Fibroblast of skin of abdomen (primary cell): ENCODE measurements around the gene RFXAP.

ENCODE experiments used
- DNase-seq: peaks from one replicate; pipeline ENCODE4 v3.0.0-alpha.2; 2013

Gene RFXAP

DNA sequence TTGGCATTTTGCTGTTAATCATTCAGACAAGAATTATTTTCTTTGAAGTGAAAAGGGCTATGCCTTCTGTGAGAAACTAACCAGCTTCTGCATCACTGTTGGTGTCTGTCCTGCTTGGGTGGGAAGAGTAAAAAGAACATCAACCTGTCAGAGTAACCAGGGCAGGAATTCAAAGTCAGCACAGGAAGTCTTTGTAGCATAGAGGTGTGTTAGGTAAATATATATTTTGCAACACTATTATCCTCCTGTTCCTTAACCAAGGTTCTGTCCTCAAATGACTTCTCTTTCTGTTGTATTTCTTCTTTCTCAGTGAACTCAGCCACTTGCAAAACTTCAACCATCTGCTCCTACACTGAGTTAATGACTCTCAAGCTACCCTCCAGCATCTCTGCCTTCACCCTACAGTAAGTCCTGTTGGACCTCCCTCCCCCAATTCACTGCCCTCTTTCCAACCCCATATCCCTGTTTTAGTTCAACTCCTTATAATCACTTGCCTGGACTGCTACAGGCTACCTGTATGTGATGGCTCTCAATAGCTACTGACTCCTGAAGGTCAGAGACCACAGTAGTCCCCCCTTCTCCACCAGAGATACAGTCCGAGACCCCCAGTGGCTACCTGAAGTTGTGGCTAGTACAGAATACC, 51.1 kb downstream of the RFXAP start:
- no peak for DNase-seq

DNA sequence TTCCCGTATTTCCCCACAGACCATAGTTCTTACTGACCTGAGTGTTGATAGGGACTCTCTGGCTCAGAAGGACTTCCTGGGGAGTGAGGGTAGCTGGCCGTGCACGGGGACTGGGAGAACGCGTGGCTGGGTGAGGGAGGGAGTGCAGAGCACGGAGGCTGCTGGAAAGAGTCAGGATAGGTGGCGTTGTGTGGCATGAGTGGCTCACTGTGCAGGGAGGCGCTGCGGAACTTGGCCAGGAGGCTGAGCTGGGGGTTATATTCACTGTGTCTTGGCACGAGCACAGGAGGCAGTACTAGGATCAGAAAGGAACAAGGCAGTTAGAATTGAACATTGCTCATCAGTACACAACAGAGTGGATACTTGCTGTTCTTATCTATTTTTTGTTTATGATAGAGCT, 53.6 kb downstream of the RFXAP start:
- DNase-seq: no peak

DNA sequence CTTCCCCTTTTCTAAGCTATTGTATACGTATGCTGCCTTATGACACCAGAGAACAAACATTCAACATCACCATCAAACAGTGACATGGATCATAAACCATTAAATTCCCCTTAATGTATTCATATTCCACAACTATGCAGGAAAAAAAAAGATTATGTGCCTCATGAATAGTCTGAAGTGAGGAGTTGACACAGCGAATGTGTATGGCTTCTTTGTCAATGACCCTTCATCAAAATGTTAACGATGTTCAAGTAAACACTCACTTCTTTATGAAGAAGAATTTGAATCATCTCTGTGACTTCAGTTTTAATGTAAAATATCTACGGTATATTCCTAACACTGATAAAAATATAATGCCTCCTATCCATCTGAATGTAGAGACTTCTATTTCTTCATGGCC, 56.4 kb downstream of the RFXAP start:
- no peak for DNase-seq

DNA sequence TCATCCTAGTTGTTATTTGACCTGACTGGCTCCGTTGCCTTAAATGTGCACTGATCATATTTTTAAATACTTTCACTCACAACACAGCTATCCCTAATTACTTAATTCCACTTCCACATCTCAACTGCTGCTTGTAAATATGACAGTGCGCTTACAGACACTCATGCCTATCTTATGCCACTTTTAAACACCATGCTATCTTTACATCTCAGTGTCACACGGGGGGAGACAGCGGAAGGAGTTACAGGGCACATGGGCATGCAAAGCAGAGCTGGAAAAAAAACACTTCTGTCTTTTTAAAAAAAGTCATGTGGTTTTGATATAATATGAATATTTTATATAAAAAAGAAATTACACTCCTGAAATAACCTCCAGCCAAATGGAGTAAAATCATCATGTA, 56.9 kb downstream of the RFXAP start:
- no peak for DNase-seq
